Measurements from ENCODE around the gene KAT6B. TPM values are rescaled to one million over a fixed set of nuclear protein-coding genes. Genes with fewer than 3 reads are reported as not detected.
"Not testable (repeated sequence)": the region's sequence is repeated elsewhere in the genome, so short reads cannot be mapped to it uniquely, and the experiment has no call there.

KAT6B gene
- total RNA-seq, 4 donors from 2014 or later = 12.0 to 37.7 (median 21.6) TPM

DNA sequence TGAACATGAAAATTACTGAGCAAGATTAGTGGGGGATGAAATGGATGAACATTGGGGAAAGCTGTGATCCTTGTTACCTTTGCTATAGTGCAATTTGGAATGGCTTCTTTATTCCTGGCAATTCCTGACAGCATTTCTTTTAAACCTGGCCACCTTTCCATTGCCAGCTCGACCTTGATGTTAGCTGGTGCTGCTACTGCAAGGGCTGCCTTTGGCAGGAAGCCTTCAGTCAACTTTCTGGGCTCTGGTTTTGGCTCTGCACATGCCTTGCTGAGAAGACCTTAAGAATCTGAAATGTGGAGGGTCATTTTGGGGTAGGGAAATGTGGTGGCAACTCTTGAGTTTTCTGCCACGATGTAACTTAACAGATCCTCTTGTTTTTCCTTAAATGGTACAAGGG lies 64.7 kb downstream of the KAT6B start:
- in situ Hi-C loops (cut with MboI; ENCODE audit: low sequenced_read_pairs in 4 of 4) (no loop called here), intact Hi-C loops (cut with DNase I; ENCODE audit: low total_unique reads) (no loop called here)
- peak overlapping the region; percentile 21 to 72 (median 52) for H3K27ac ChIP-seq
- DNase-seq = no peak
- H3K36me3 ChIP-seq = no peaks in the 10 kb centered on the region
- no peaks in the 10 kb centered on the region for H3K27me3 ChIP-seq
- no peak overlapping the region for H3K4me3 ChIP-seq
- no peak for ATAC-seq
- H3K4me1 ChIP-seq = peaks cover 47 to 67% of the 10 kb centered on the region in 2 donors
- TF ChIP-seq CTCF (IDR thresholded peaks at IDR 0.05 in 4 of 5, conservative IDR thresholded peaks at IDR 0.05 in 1 of 5) (no peak), POLR2A (IDR thresholded peaks at IDR 0.05) (no peak)
- no peaks in the 10 kb centered on the region for H3K9me3 ChIP-seq

DNA sequence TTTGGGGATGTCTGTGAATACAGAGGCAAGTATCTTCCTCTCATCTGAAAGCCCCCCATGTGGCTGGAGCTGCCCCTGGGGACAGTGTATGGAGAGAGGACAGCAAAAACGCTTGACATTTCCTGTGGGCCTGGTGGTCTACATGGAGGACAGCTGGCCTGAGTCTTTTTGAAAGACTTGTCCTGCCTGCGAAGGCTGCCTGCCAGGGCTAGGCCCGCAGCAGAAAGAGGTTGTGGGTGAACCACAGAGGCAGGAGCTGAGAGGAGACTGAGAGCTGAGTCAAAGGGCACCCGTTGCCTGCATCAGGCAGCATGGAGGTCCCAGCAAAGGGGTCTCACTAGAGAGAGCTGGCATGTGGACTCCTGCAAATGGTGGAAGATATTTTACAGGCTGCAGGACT lies 66.4 kb downstream of the KAT6B start:
- H3K4me1 ChIP-seq = peaks cover 61 to 67% of the 10 kb centered on the region in 2 donors
- ATAC-seq = no peak
- TF ChIP-seq POLR2A (IDR thresholded peaks at IDR 0.05) (no peak), CTCF (IDR thresholded peaks at IDR 0.05 in 4 of 5, conservative IDR thresholded peaks at IDR 0.05 in 1 of 5) (no peak)

GRCh38 chr10:74893329-74893728 lies 66.9 kb downstream of the KAT6B start:
- DNase-seq; ATAC-seq; H3K36me3 ChIP-seq; H3K27ac ChIP-seq; intact Hi-C loops (cut with DNase I; ENCODE audit: low total_unique reads); H3K27me3 ChIP-seq; in situ Hi-C loops (cut with MboI; ENCODE audit: low sequenced_read_pairs in 4 of 4); H3K4me3 ChIP-seq; H3K9me3 ChIP-seq: not testable (repeated sequence)
- peaks cover 61 to 66% of the 10 kb centered on the region in 2 donors for H3K4me1 ChIP-seq

More for the DNA sequence above, 66.4 kb downstream of the KAT6B start:
- H3K36me3 ChIP-seq = no peaks in the 10 kb centered on the region
- no peaks in the 10 kb centered on the region for H3K27me3 ChIP-seq
- in situ Hi-C loops (cut with MboI; ENCODE audit: low sequenced_read_pairs in 4 of 4) = no loop called here
- intact Hi-C loops (cut with DNase I; ENCODE audit: low total_unique reads) = no loop called here
- H3K9me3 ChIP-seq = no peaks in the 10 kb centered on the region
- H3K4me3 ChIP-seq = no peak overlapping the region
- no peak overlapping the region for H3K27ac ChIP-seq
- no peak for DNase-seq

- Histone ChIP-seq H3K4me1 (peaks cover 47 to 62% of the 10 kb centered on the region in 2 donors), H3K27me3 (no peaks in the 10 kb centered on the region), H3K4me3 (no peak overlapping the region), H3K27ac (peak overlapping the region; percentile 56 to 80 (median 69)), H3K9me3 (no peaks in the 10 kb centered on the region), H3K36me3 (no peaks in the 10 kb centered on the region)
- DNase-seq = no peak
- TF ChIP-seq POLR2A (IDR thresholded peaks at IDR 0.05) (no peak), CTCF (IDR thresholded peaks at IDR 0.05 in 4 of 5, conservative IDR thresholded peaks at IDR 0.05 in 1 of 5) (no peak)
- intact Hi-C loops (cut with DNase I; ENCODE audit: low total_unique reads) = no loop called here
- in situ Hi-C loops (cut with MboI; ENCODE audit: low sequenced_read_pairs in 4 of 4) = no loop called here
- ATAC-seq = no peak
These were observed 70.6 kb downstream of the KAT6B start for GRCh38 chr10:74896788-74897527.

DNA sequence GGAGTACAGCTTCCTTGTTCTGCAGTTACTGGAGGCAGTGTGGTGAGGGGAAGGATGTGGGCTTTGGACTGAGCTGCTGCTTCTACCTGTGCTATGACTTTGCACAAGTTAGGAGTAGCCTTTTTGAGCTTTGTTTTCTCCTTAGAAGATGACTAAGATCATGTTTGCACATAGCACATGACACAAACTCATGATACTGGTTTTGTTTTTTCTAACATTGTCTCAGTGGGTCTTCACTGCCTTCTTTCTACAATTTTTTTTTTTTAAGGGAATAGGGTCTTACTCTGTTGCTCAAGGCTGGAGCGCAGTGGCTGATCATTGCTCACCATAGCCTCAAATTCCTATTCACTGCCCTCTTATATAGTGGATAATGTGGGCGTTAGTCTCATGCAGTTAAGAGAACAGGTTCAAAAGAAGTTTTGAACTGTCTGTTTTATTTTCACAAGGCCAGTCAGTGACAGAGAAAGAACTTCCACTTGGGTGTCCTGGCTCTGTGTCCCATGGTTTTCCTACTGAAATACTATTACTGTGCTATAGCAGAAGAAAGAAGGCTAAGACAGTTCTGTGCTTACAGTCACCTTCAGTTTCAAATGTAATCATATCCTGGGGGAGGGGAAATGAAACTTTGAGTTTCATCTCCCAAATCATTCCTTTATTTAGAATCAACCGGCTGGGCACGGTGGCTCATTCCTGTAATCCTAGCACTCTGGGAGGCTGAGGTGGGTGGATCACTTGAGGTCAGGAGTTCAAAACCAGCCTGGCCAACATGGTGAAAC lies 72.0 kb downstream of the KAT6B start:
- intact Hi-C loops (cut with DNase I; ENCODE audit: low total_unique reads) = no loop called here
- Histone ChIP-seq H3K27ac (peak overlapping the region; percentile 56 to 80 (median 69)), H3K4me1 (peaks cover 50 to 65% of the 10 kb centered on the region in 2 donors), H3K27me3 (no peaks in the 10 kb centered on the region), H3K9me3 (no peaks in the 10 kb centered on the region), H3K36me3 (no peaks in the 10 kb centered on the region), H3K4me3 (no peak overlapping the region)
- DNase-seq (no peak), ATAC-seq (peak; percentile 75 to 78)
- in situ Hi-C loops (cut with MboI; ENCODE audit: low sequenced_read_pairs in 4 of 4) = no loop called here
- no peak for TF ChIP-seq POLR2A (IDR thresholded peaks at IDR 0.05)
